Measurements from ENCODE around the gene STAB1. TPM values are rescaled to one million over a fixed set of nuclear protein-coding genes. Genes with fewer than 3 reads are reported as not detected.

Gene STAB1
- total RNA-seq, 2 experiments from 2014 or later, result 0.09 to 0.14 TPM

GRCh38 chr3:52546111-52546901 is 51.2 kb downstream of the STAB1 start:
- H3K36me3 Mint-ChIP-seq (ENCODE audit: low read depth), result peaks cover 28% of the 10 kb centered on the region
- ChIA-PET POLR2A (no interaction called here), CTCF (no interaction called here)
- no peaks in the 10 kb centered on the region for H3K9me3 Mint-ChIP-seq (ENCODE audit: low read depth)
- intact Hi-C loops (cut with DNase I, micrococcal nuclease), result no loop called here
- H3K27me3 Mint-ChIP-seq, result no peaks in the 10 kb centered on the region
- H3K4me1 Mint-ChIP-seq, result no peaks in the 10 kb centered on the region
- ATAC-seq (no peak), DNase-seq (no peak)
- H3K4me3 Mint-ChIP-seq, result no peak overlapping the region
- no peak overlapping the region for H3K27ac Mint-ChIP-seq

- ATAC-seq (no peak), DNase-seq (no peak)
- ChIA-PET POLR2A (interaction anchor here (0.6 kb wide), 1 partner anchor 73 kb away, joined by 3 read pairs; no protein-coding TSS in a partner anchor), CTCF (no interaction called here)
- Mint-ChIP-seq H3K27me3 (no peaks in the 10 kb centered on the region), H3K9me3 (ENCODE audit: low read depth) (no peaks in the 10 kb centered on the region), H3K36me3 (ENCODE audit: low read depth) (peaks cover 27% of the 10 kb centered on the region), H3K4me3 (no peak overlapping the region), H3K27ac (no peak overlapping the region), H3K4me1 (no peaks in the 10 kb centered on the region)
- intact Hi-C loops (cut with DNase I, micrococcal nuclease), result no loop called here
Measured at GRCh38 chr3:52547143-52547542, 52.0 kb downstream of the STAB1 start.

- CTCF ChIA-PET, result interaction anchor here (0.5 to 1.6 kb wide), 5 partner anchors 10 to 318 kb away, joined by 3 to 8 read pairs (median 3); no protein-coding TSS in a partner anchor
- Mint-ChIP-seq H3K27me3 (no peaks in the 10 kb centered on the region), H3K9me3 (ENCODE audit: low read depth) (no peaks in the 10 kb centered on the region), H3K27ac (no peak overlapping the region), H3K36me3 (ENCODE audit: low read depth) (peaks cover 28% of the 10 kb centered on the region), H3K4me3 (no peak overlapping the region), H3K4me1 (peaks cover 3% of the 10 kb centered on the region)
- ATAC-seq (no peak), DNase-seq (no peak)
- intact Hi-C loops (cut with DNase I, micrococcal nuclease), result no loop called here
- POLR2A ChIA-PET, result no interaction called here
Measured at GRCh38 chr3:52551118-52551517, 56.0 kb downstream of the STAB1 start.

GRCh38 chr3:52552089-52552488 is 57.0 kb downstream of the STAB1 start:
- intact Hi-C loops (cut with DNase I, micrococcal nuclease), result no loop called here
- ChIA-PET CTCF (interaction anchor here (1.1 to 1.6 kb wide), 3 partner anchors 9 to 20 kb away, joined by 3 to 8 read pairs (median 4); no protein-coding TSS in a partner anchor), POLR2A (no interaction called here)
- Mint-ChIP-seq H3K9me3 (ENCODE audit: low read depth) (no peaks in the 10 kb centered on the region), H3K4me1 (peaks cover 3% of the 10 kb centered on the region), H3K27ac (no peak overlapping the region), H3K36me3 (ENCODE audit: low read depth) (peaks cover 29% of the 10 kb centered on the region), H3K4me3 (no peak overlapping the region), H3K27me3 (no peaks in the 10 kb centered on the region)
- ATAC-seq, result no peak
- DNase-seq, result no peak

- intact Hi-C loops (cut with DNase I, micrococcal nuclease), result no loop called here
- CTCF ChIA-PET, result no interaction called here
Measured at GRCh38 chr3:52554026-52554755, 59.1 kb downstream of the STAB1 start.

GRCh38 chr3:52555056-52555455 is 59.9 kb downstream of the STAB1 start:
- Mint-ChIP-seq H3K27me3 (no peaks in the 10 kb centered on the region), H3K4me1 (peaks cover 5% of the 10 kb centered on the region), H3K4me3 (no peak overlapping the region), H3K9me3 (ENCODE audit: low read depth) (no peaks in the 10 kb centered on the region), H3K36me3 (ENCODE audit: low read depth) (peaks cover 42% of the 10 kb centered on the region), H3K27ac (no peak overlapping the region)
- intact Hi-C loops (cut with DNase I, micrococcal nuclease), result no loop called here
- ChIA-PET CTCF (interaction anchor here (0.6 to 1.2 kb wide), 2 partner anchors 19 to 37 kb away, joined by 3 read pairs; partner anchors contain the start of gene UQCC5), POLR2A (no interaction called here)
- no peak for ATAC-seq
- DNase-seq, result no peak

More at GRCh38 chr3:52554026-52554755, 59.1 kb downstream of the STAB1 start:
- H3K27me3 Mint-ChIP-seq, result no peaks in the 10 kb centered on the region
- ATAC-seq (no peak), DNase-seq (no peak)
- H3K36me3 Mint-ChIP-seq (ENCODE audit: low read depth), result peaks cover 37% of the 10 kb centered on the region
- POLR2A ChIA-PET, result no interaction called here
- no peak overlapping the region for H3K4me3 Mint-ChIP-seq
- H3K27ac Mint-ChIP-seq, result no peak overlapping the region
- peaks cover 3% of the 10 kb centered on the region for H3K4me1 Mint-ChIP-seq
- no peaks in the 10 kb centered on the region for H3K9me3 Mint-ChIP-seq (ENCODE audit: low read depth)

GRCh38 chr3:52557011-52557960 is 62.1 kb downstream of the STAB1 start:
- H3K27me3 Mint-ChIP-seq, result no peaks in the 10 kb centered on the region
- ATAC-seq, result no peak
- CTCF ChIA-PET, result interaction anchor here (1.6 kb wide), 1 partner anchor 77 kb away, joined by 3 read pairs; no protein-coding TSS in a partner anchor
- no peak overlapping the region for H3K4me3 Mint-ChIP-seq
- intact Hi-C loops (cut with DNase I, micrococcal nuclease), result no loop called here
- H3K36me3 Mint-ChIP-seq (ENCODE audit: low read depth), result peaks cover 40% of the 10 kb centered on the region
- no peaks in the 10 kb centered on the region for H3K9me3 Mint-ChIP-seq (ENCODE audit: low read depth)
- H3K27ac Mint-ChIP-seq, result no peak overlapping the region
- peaks cover 6% of the 10 kb centered on the region for H3K4me1 Mint-ChIP-seq
- POLR2A ChIA-PET, result interaction anchor here (0.8 kb wide), 1 partner anchor 21 kb away, joined by 3 read pairs; the partner anchor contains the start of gene UQCC5
- DNase-seq, result no peak

- ChIA-PET CTCF (no interaction called here), POLR2A (no interaction called here)
- H3K4me3 Mint-ChIP-seq, result no peak overlapping the region
- peaks cover 39% of the 10 kb centered on the region for H3K36me3 Mint-ChIP-seq (ENCODE audit: low read depth)
- no peak for DNase-seq
- H3K27ac Mint-ChIP-seq, result no peak overlapping the region
- H3K9me3 Mint-ChIP-seq (ENCODE audit: low read depth), result no peaks in the 10 kb centered on the region
- peaks cover 6% of the 10 kb centered on the region for H3K4me1 Mint-ChIP-seq
- no peaks in the 10 kb centered on the region for H3K27me3 Mint-ChIP-seq
- intact Hi-C loops (cut with DNase I, micrococcal nuclease), result no loop called here
- ATAC-seq, result no peak
Measured at GRCh38 chr3:52558436-52558835, 63.3 kb downstream of the STAB1 start.

- Mint-ChIP-seq H3K4me1 (peaks cover 3% of the 10 kb centered on the region), H3K27me3 (no peaks in the 10 kb centered on the region), H3K27ac (no peak overlapping the region), H3K9me3 (ENCODE audit: low read depth) (no peaks in the 10 kb centered on the region), H3K36me3 (ENCODE audit: low read depth) (peaks cover 36% of the 10 kb centered on the region), H3K4me3 (no peak overlapping the region)
- ATAC-seq (no peak), DNase-seq (no peak)
- intact Hi-C loops (cut with DNase I, micrococcal nuclease), result no loop called here
- ChIA-PET CTCF (interaction anchor here (1.1 to 2.6 kb wide), 3 partner anchors 8 to 13 kb away, joined by 3 to 8 read pairs (median 3); no protein-coding TSS in a partner anchor), POLR2A (no interaction called here)
Measured at GRCh38 chr3:52561028-52561747, 66.0 kb downstream of the STAB1 start.

GRCh38 chr3:52563984-52564383 is 68.8 kb downstream of the STAB1 start:
- ChIA-PET CTCF (no interaction called here), POLR2A (no interaction called here)
- Mint-ChIP-seq H3K4me3 (no peak overlapping the region), H3K27me3 (no peaks in the 10 kb centered on the region), H3K36me3 (ENCODE audit: low read depth) (peaks cover 24% of the 10 kb centered on the region), H3K4me1 (peaks cover 3% of the 10 kb centered on the region), H3K27ac (no peak overlapping the region), H3K9me3 (ENCODE audit: low read depth) (no peaks in the 10 kb centered on the region)
- intact Hi-C loops (cut with DNase I, micrococcal nuclease), result no loop called here
- ATAC-seq (no peak), DNase-seq (no peak)
